GM21619 (cell line): ENCODE results near the gene SCYGR4.
"Not testable (repeated sequence)": the region's sequence is repeated elsewhere in the genome, so short reads cannot be mapped to it uniquely, and the experiment has no call there.

Experiments used
- ATAC-seq: cut with Tn5 transposase; IDR thresholded peaks from one replicate; pipeline ENCODE4 v1.9.1; 2021; ENCODE audit not compliant: unreplicated experiment

The SCYGR4 gene

GRCh38 chr2:227617316-227618230 is at the start of gene SCYGR4:
Gene SCYGR4, plus strand, starts transcription at chr2:227617498. Its CDS starts 0 bp downstream, at chr2:227617498.
- no peak for ATAC-seq

GRCh38 chr2:227568852-227569169 is 48.5 kb upstream of the SCYGR4 start:
- no peak for ATAC-seq

GRCh38 chr2:227570615-227571014 is 46.7 kb upstream of the SCYGR4 start:
- ATAC-seq: no peak

GRCh38 chr2:227576110-227576509 is 41.2 kb upstream of the SCYGR4 start:
- no peak for ATAC-seq

GRCh38 chr2:227576812-227577211 is 40.5 kb upstream of the SCYGR4 start:
- ATAC-seq: no peak

- no peak for ATAC-seq
Observed at GRCh38 chr2:227577555-227577954, 39.7 kb upstream of the SCYGR4 start.

- no peak for ATAC-seq
Observed at GRCh38 chr2:227578642-227579041, 38.7 kb upstream of the SCYGR4 start.

GRCh38 chr2:227579791-227580190 is 37.5 kb upstream of the SCYGR4 start:
- no peak for ATAC-seq

- ATAC-seq: no peak
Observed at GRCh38 chr2:227582369-227582768, 34.9 kb upstream of the SCYGR4 start.

- peak; percentile 89 for ATAC-seq
Observed at GRCh38 chr2:227592694-227593387, 24.5 kb upstream of the SCYGR4 start.

GRCh38 chr2:227595797-227596196 is 21.5 kb upstream of the SCYGR4 start:
- ATAC-seq: no peak

- ATAC-seq: no peak
Observed at GRCh38 chr2:227597036-227597435, 20.3 kb upstream of the SCYGR4 start.

GRCh38 chr2:227597998-227598397 is 19.3 kb upstream of the SCYGR4 start:
- no peak for ATAC-seq

- ATAC-seq: not testable (repeated sequence)
Observed at GRCh38 chr2:227598835-227599503, 18.3 kb upstream of the SCYGR4 start, which contains the start of gene SCYGR2. Gene SCYGR2, plus strand, starts transcription at chr2:227598893. Its CDS starts 0 bp downstream, at chr2:227598893.

- no peak for ATAC-seq
Observed at GRCh38 chr2:227602358-227602757, 14.9 kb upstream of the SCYGR4 start.

GRCh38 chr2:227606476-227606875 is 10.8 kb upstream of the SCYGR4 start:
- ATAC-seq: no peak

GRCh38 chr2:227607941-227608340 is 9.4 kb upstream of the SCYGR4 start:
- ATAC-seq: no peak

GRCh38 chr2:227608561-227609338 is 8.5 kb upstream of the SCYGR4 start:
- no peak for ATAC-seq

- ATAC-seq: no peak
Observed at GRCh38 chr2:227610123-227610522, 7.2 kb upstream of the SCYGR4 start.

GRCh38 chr2:227612546-227613271 is 4.6 kb upstream of the SCYGR4 start:
- no peak for ATAC-seq
